HG03060 (cell line): ENCODE measurements around the gene PCDHGC4.

ENCODE experiments used
- ATAC-seq: cut with Tn5 transposase; IDR thresholded peaks from one replicate; pipeline ENCODE4 v1.9.1; 2021; ENCODE audit warnings: low read depth, moderate number of reproducible peaks; ENCODE audit not compliant: unreplicated experiment

PCDHGC4 gene

GRCh38 chr5:141511771-141512325 is 27.0 kb downstream of the PCDHGC4 start:
- ATAC-seq, result no peak

DNA sequence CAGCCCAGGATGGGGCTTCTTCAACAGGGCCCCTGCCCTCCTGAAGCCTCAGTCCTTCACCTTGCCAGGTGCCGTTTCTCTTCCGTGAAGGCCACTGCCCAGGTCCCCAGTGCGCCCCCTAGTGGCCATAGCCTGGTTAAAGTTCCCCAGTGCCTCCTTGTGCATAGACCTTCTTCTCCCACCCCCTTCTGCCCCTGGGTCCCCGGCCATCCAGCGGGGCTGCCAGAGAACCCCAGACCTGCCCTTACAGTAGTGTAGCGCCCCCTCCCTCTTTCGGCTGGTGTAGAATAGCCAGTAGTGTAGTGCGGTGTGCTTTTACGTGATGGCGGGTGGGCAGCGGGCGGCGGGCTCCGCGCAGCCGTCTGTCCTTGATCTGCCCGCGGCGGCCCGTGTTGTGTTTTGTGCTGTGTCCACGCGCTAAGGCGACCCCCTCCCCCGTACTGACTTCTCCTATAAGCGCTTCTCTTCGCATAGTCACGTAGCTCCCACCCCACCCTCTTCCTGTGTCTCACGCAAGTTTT is 27.6 kb downstream of the PCDHGC4 start:
- ATAC-seq, result no peak

DNA sequence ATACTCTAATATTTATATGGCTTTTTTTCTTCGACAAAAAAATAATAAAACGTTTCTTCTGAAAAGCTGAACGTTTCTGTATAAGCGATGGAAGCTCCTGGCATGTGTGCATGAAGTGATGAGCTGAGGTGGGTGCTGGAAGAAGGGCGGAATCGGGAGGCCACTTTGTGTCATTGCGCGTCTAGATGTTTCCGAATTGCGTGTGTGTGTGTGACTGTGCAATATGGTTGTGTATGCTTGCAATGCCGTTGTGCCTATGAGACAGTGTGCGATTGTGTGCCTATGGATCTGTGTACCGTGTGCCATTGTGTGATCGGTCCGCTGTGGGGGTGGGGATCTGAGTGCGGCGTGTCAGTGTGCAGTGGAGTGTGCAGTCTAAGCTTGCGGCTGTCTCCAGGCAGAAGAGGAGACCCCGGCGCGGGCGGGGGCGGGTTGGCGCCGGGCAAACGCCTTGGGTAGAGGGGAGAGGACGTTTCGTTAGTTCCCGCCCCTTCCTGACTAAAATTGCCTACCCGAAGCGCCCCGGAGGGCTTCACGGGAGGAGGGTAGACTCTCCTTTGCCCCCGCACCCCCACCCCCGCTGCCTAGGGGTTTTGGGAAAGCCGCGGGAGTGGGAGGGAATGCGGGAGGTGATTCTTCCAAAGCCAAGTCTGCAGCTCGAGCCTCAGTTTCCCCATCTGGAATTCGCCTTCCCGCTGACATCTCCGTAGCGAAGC is 28.2 kb downstream of the PCDHGC4 start:
- no peak for ATAC-seq

- peak; percentile 33 for ATAC-seq
Measured at GRCh38 chr5:141513627-141514329, 28.9 kb downstream of the PCDHGC4 start.

DNA sequence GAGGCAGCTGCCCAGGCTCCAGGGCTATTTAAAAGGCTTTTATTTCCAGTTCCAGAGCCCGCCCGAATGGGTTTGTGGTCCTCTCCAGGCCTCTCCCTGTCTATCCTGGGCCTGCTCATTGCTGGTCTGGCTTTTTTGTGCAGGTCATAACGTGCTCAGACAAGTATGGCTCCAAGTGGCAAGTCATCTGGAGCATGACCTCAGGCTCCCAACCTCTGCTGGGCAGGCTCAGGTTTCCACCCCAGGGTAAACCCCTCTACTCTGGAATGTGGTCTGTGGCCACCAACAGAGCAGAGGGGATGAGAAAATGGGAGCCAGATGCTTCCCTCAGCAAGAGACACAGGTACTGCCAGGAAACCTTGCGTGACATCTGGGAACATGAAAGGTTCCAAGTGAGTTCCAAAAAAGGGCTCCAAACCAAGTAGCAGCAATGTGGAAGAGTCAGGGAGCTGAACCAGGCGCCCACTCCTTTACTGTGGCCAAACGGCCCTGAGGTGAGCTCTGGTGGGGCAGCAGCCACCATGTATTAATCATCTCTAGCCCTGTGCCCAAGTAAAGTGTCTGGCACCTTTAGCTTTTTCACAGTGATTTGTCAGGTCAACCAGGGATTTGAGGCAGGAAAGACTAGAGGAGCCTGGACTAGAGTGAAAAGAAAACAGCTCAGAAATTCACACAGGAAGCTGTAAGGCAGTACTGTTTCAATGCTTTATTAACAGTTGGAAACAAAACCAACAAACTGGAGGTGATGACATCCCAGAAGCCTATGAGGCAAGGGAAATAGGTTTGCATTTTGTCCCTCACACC is 29.7 kb downstream of the PCDHGC4 start:
- no peak for ATAC-seq

- ATAC-seq, result no peak
Measured at GRCh38 chr5:141515141-141515540, 30.3 kb downstream of the PCDHGC4 start.

GRCh38 chr5:141515946-141516671 is 31.3 kb downstream of the PCDHGC4 start:
- no peak for ATAC-seq

GRCh38 chr5:141516672-141517025 is 31.8 kb downstream of the PCDHGC4 start:
- no peak for ATAC-seq

- no peak for ATAC-seq
Measured at GRCh38 chr5:141517312-141517711, 32.5 kb downstream of the PCDHGC4 start.

DNA sequence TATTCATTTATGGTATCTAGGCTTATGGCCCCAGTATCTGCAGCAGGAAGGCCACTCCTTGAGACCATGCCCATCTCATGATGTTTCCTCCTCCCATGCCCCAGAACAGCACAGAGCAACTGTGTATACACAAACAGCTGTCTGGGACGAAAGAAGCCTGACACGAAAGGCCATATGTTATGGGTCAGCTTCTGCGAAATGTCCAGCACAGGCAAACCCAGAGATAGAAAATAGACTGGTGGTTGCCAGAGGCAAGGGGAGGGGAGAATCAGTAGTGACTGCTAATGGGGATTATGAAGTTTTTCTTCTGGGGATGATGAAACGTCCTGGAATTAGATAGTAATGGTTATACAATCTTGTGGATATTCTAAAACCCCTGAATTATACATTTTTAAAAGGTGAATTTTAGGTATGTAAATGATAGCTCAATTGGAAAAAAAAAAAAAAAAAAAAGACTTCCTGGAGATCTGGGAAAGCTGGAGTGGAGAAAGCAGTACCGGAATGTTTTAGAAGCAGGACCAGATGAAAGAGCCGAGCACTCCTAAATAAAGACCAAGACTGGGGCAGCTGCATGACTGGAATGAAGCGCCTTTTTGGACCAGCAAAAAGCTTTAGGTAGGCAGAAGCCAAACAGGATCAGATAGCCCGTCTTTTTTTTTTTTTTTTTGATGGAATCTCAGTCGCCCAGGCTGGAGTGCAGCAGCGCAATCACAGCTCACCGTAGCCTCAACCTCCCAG is 33.2 kb downstream of the PCDHGC4 start:
- no peak for ATAC-seq

GRCh38 chr5:141518618-141519015 is 33.8 kb downstream of the PCDHGC4 start:
- no peak for ATAC-seq

- no peak for ATAC-seq
Measured at GRCh38 chr5:141519605-141520565, 35.1 kb downstream of the PCDHGC4 start.

- no peak for ATAC-seq
Measured at GRCh38 chr5:141521244-141521781, 36.5 kb downstream of the PCDHGC4 start.

GRCh38 chr5:141522301-141522700 is 37.5 kb downstream of the PCDHGC4 start:
- ATAC-seq, result no peak

- no peak for ATAC-seq
Measured at GRCh38 chr5:141523991-141524390, 39.2 kb downstream of the PCDHGC4 start.

GRCh38 chr5:141524604-141525597 is 40.1 kb downstream of the PCDHGC4 start:
- ATAC-seq, result peak; percentile 40

DNA sequence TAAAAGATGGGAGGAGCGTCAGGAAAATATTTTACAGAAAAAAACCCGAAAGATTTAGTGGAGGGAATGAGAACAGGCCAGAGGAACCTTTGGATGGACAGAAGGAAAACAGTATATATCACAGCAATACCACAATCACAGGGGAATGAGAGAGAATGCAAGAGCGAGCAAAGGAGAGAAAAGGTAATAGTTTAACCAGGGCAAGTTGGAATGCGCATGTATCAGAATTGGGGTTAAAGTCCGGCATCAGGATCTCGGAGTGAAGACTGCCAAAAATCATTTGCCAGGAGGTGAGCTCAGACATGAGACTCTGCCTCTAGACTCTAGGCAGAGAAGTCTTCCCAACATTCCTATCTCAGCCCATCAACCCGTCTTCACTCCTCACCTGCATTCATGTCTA is 40.8 kb downstream of the PCDHGC4 start:
- ATAC-seq, result no peak
